Measurements from ENCODE around the gene PGD. TPM values are rescaled to one million over a fixed set of nuclear protein-coding genes. Genes with fewer than 3 reads are reported as not detected.

PGD gene
- total and polyA plus RNA-seq, 10 of the 15 experiments (the other 5 are each of a cell fraction or from before 2014, with no cell fraction given) = 108 to 262 (median 171) TPM

DNA sequence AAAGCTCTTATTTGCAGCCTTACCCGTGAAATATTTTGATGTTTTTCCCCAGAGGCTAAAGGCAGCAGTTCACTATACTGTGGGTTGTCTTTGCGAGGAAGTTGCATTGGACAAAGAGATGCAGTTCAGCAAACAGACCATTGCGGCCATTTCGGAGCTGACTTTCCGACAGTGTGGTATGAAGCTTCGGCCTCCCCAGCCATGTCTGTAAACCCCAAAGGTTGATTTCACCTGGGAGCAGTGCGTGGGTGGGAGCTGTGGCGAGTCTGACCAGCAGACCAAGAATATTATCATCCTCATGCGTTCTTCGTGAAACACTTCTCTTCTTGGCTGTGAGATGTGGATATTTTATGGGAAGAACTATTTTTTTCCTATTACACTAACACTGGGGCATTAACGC is 34.9 kb downstream of the PGD start:
- H3K4me2 ChIP-seq (ENCODE audit: control insufficient read depth, insufficient read depth) = peak overlapping the region; percentile 68
- peaks cover 21% of the 10 kb centered on the region for H3K4me1 ChIP-seq (ENCODE audit: control insufficient read depth, insufficient read depth, low read length)
- intact Hi-C loops (cut with micrococcal nuclease; ENCODE audit: unreplicated experiment) (no loop called here), in situ Hi-C loops (cut with MboI) (loop anchor here (5.0 to 10.0 kb wide), 2 partner anchors 59 to 431 kb away; no protein-coding TSS in a partner anchor)
- peak overlapping the region; percentile 16; the same call in 1 of the 2 replicates for H3K4me3 ChIP-seq
- H3K9me3 ChIP-seq (replicated peaks; ENCODE audit: control insufficient read depth, insufficient read depth, low read length) = no peaks in the 10 kb centered on the region
- ChIA-PET SMC1A (ENCODE audit: uncharacterized antibody, unreplicated experiment) (interaction anchor here (0.6 to 9.0 kb wide), 10 partner anchors 9 to 127 kb away, joined by 3 to 122 read pairs (median 4); partner anchors contain the start of genes DFFA, PEX14 and PGD), CTCF (interaction anchor here (0.7 to 10.5 kb wide), 9 partner anchors 9 to 648 kb away, joined by 3 to 292 read pairs (median 5); no protein-coding TSS in a partner anchor), RAD21 (ENCODE audit: unreplicated experiment) (interaction anchor here (0.6 to 7.6 kb wide), 6 partner anchors 23 to 776 kb away, joined by 3 to 191 read pairs (median 3); no protein-coding TSS in a partner anchor), POLR2A (interaction anchor here (0.6 to 2.8 kb wide), 7 partner anchors 13 to 483 kb away, joined by 3 to 10 read pairs (median 3); partner anchors contain the start of gene DFFA)
- no peaks in the 10 kb centered on the region for H4K20me1 ChIP-seq (ENCODE audit: control insufficient read depth, insufficient read depth)
- H3K27ac ChIP-seq (ENCODE audit: control insufficient read depth, insufficient read depth) = 0 out of 2 replicates have a peak overlapping the region, but pooled peaks have one; percentile 40
- peak; percentile 37 for ATAC-seq
- BruUV-seq (replicated peaks) = no TSS peak
- WGBS (ENCODE audit: insufficient coverage, insufficient replicate concordance, low lambda C conversion rate, missing lambda C conversion rate) = 26% methylated on average over 11 of the region's 11 CpGs
- peaks cover 7% of the 10 kb centered on the region for H3K79me2 ChIP-seq (ENCODE audit: control insufficient read depth, insufficient read depth, low read length)
- H3K36me3 ChIP-seq (ENCODE audit: control insufficient read depth in 2 of 2, insufficient read depth in 2 of 2, low read length in 1 of 2) = no peaks in the 10 kb centered on the region
- 0 out of 2 replicates have a peak overlapping the region, but pooled peaks have one; percentile 25 for H3K9ac ChIP-seq (ENCODE audit: control insufficient read depth, insufficient read depth, low read length)
- no peaks in the 10 kb centered on the region for H3K27me3 ChIP-seq (replicated peaks in 1 of 2; ENCODE audit: control insufficient read depth in 2 of 2, insufficient read depth in 2 of 2, low read length in 1 of 2)
- no peak for FAIRE-seq
- H2AFZ ChIP-seq (ENCODE audit: control insufficient read depth, low read depth, low read length) = peak overlapping the region; percentile 35
- TF ChIP-seq SMAD5 (IDR thresholded peaks at IDR 0.05; ENCODE audit: low read depth) = no peak
- TF ChIP-seq, protein P1, sequence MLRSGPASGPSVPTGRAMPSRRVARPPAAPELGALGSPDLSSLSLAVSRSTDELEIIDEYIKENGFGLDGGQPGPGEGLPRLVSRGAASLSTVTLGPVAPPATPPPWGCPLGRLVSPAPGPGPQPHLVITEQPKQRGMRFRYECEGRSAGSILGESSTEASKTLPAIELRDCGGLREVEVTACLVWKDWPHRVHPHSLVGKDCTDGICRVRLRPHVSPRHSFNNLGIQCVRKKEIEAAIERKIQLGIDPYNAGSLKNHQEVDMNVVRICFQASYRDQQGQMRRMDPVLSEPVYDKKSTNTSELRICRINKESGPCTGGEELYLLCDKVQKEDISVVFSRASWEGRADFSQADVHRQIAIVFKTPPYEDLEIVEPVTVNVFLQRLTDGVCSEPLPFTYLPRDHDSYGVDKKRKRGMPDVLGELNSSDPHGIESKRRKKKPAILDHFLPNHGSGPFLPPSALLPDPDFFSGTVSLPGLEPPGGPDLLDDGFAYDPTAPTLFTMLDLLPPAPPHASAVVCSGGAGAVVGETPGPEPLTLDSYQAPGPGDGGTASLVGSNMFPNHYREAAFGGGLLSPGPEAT (IDR thresholded peaks at IDR 0.05; ENCODE audit: low read depth) = 0 out of 2 replicates have a peak, but pooled peaks have one; percentile 43
- TF ChIP-seq TCF12 (IDR thresholded peaks at IDR 0.05; ENCODE audit: low read depth, low read length) = no peak
- TF ChIP-seq YY1 (IDR thresholded peaks at IDR 0.05; ENCODE audit: low read depth, low read length) = peak; percentile 55; the same call in 1 of the 2 replicates
- 0 out of 2 replicates have a peak, but pooled peaks have one; percentile 30 for TF ChIP-seq IRF4 (IDR thresholded peaks at IDR 0.05; ENCODE audit: low read depth, low read length)
- TF ChIP-seq, protein P2, sequence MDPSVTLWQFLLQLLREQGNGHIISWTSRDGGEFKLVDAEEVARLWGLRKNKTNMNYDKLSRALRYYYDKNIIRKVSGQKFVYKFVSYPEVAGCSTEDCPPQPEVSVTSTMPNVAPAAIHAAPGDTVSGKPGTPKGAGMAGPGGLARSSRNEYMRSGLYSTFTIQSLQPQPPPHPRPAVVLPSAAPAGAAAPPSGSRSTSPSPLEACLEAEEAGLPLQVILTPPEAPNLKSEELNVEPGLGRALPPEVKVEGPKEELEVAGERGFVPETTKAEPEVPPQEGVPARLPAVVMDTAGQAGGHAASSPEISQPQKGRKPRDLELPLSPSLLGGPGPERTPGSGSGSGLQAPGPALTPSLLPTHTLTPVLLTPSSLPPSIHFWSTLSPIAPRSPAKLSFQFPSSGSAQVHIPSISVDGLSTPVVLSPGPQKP (IDR thresholded peaks at IDR 0.05; ENCODE audit: low read depth, low read length) = no peak
- TF ChIP-seq RUNX3 (IDR thresholded peaks at IDR 0.05; ENCODE audit: low read length) = peak; percentile 47
- peak in 1 of 2 experiments; percentile 89; a peak in 2 of 3 replicates for TF ChIP-seq EGR1 (IDR thresholded peaks at IDR 0.05; ENCODE audit: borderline replicate concordance in 1 of 2, low read depth in 2 of 2, low read length in 2 of 2)
- DNase-seq (ENCODE audit: low read depth, low spot score) = no peak

Data from GM12878 (cell line).